Pancreas (tissue), 10 donors: ENCODE measurements around the gene MED17. TPM values are rescaled to one million over a fixed set of nuclear protein-coding genes. Genes with fewer than 3 reads are reported as not detected.

Experiments used
- ATAC-seq, 4 donors: fragments of 200-7000 bp; cut with Tn5 transposase; one replicate each; pipeline versions ENCODE4 v1.8.0 to v1.9.1; 2020; ENCODE audit warnings: mild to moderate bottlenecking in 4 of 4, moderate library complexity in 4 of 4
- DNase-seq, 6 donors: peaks; one replicate each; pipeline ENCODE4 v3.0.0-alpha.2; 2020
- FAIRE-seq: peaks from 2 replicates; lab custom pipeline; 2012; peaks lifted over from hg19 to GRCh38; lab: Jason Lieb, UNC
- H3K27ac ChIP-seq, 4 donors: fragments of 200-600 bp; sonication (generic); 1 replicate in 3 of 4; 2 replicates in 1 of 4; pipeline versions ENCODE4 v1.5.0 to v1.8.0; 2020
- H3K27me3 ChIP-seq, 4 donors: fragments of 200-600 bp; one replicate each; pipeline ENCODE4 v1.8.0; 2021
- H3K36me3 ChIP-seq, 3 donors: fragments of 200-600 bp; sonication (generic) in 1 of 3; one replicate each; pipeline versions ENCODE4 v1.5.0 to v1.8.0; 2020 to 2021
- H3K4me1 ChIP-seq, 3 donors: fragments of 200-600 bp; one replicate each; pipeline ENCODE4 v1.8.0; 2021
- H3K4me3 ChIP-seq, 4 donors: fragments of 200-600 bp; sonication (generic) in 2 of 4; one replicate each; pipeline versions ENCODE4 v1.5.0 to v1.8.0; 2020 to 2021
- H3K9me3 ChIP-seq, 4 donors: fragments of 200-600 bp; one replicate each; pipeline ENCODE4 v1.8.0; 2021
- CTCF ChIP-seq, 4 donors: fragments of 200-600 bp; sonication (generic) in 3 of 4; IDR thresholded peaks; one replicate each; pipeline versions ENCODE4 v1.5.0 to v1.8.0; 2021; ENCODE audit warnings: antibody characterized with exemption in 4 of 4
- WGBS, 2 donors: extraction: QIAGEN DNeasy Blood & Tissue Kit; methylation state at CpG; one replicate each; pipeline ENCODE4 v1.1.7; 2013; 5-methylcytosine and 5-hydroxymethylcytosine counted together
- intact Hi-C, 3 donors: fragments of 100-400 bp; cut with DNase I; formaldehyde crosslinking; loops; one replicate each; pipeline versions ENCODE4 v1.11.1 to v1.14.2; 2022
- polyA plus RNA-seq, 2 donors: library from polyadenylated mRNA; stranded (reverse); fragments of 200-250 nt; gene quantifications; one replicate each; pipeline ENCODE4 v1.2.3, GENCODE V29; 2013
- total RNA-seq, 6 donors: library from RNA; stranded (reverse); fragmentation: NEBNext Ultra II Directional in 4 of 6; extraction: Animal tissue kit (Norgen Biotek cat#: 25700) in 4 of 6; gene quantifications; one replicate each; pipeline versions ENCODE4 v1.2.1 to v1.2.4, GENCODE V29; 2021 to 2023
- donor health status: healthy with polysubstance abuse.
- donor health status: DM: no; HTN: no; CAD: no; lungs with moderate emphysema.
- donor health status: DM: no; HTN: no; CAD: no.
- donor health status: control.
- donor health status: control.
- donor health status: Bipolar disorder and iron deficiency.
- donor health status: DM: yes; HTN: yes; CAD: no.
- donor health status: DM: no; HTN: no; CAD: no.
- donor health status: DM: no; HTN: no; CAD: no.
- donor health status: DM: yes; HTN: yes; CAD: no.

Gene MED17
- total and polyA plus RNA-seq, 8 donors, result 6.6 to 17.8 (median 11.1) TPM

GRCh38 chr11:93737904-93738612, 46.0 kb upstream of the MED17 start:
- DNase-seq (no peak), ATAC-seq (no peak), FAIRE-seq (no peak)
- peak overlapping the region in 2 of 4 donors; percentile 69 to 81 for H3K4me3 ChIP-seq
- intact Hi-C loops, result no loop called here
- H3K4me1 ChIP-seq, result peaks cover 22 to 48% (median 39%) of the 10 kb centered on the region in 3 donors
- no peaks in the 10 kb centered on the region for H3K9me3 ChIP-seq
- peak overlapping the region in 1 of 4 donors; percentile 3 for H3K27ac ChIP-seq
- WGBS, 2 donors, result 55 to 64% methylated on average over 6 of the region's 6 CpGs
- peaks cover 5 to 49% (median 37%) of the 10 kb centered on the region in 3 donors for H3K36me3 ChIP-seq
- no peaks in the 10 kb centered on the region for H3K27me3 ChIP-seq
- no peak for TF ChIP-seq CTCF (IDR thresholded peaks at IDR 0.05)

- H3K9me3 ChIP-seq, result no peaks in the 10 kb centered on the region
- peak overlapping the region in 2 of 4 donors; percentile 69 to 81 for H3K4me3 ChIP-seq
- no peaks in the 10 kb centered on the region for H3K27me3 ChIP-seq
- ATAC-seq (no peak), DNase-seq (no peak), FAIRE-seq (no peak)
- WGBS, 2 donors, result 33 to 50% methylated on average over 6 of the region's 6 CpGs
- intact Hi-C loops, result no loop called here
- H3K36me3 ChIP-seq, result peaks cover 5 to 43% (median 33%) of the 10 kb centered on the region in 3 donors
- H3K4me1 ChIP-seq, result peaks cover 22 to 50% (median 42%) of the 10 kb centered on the region in 3 donors
- TF ChIP-seq CTCF (IDR thresholded peaks at IDR 0.05), result no peak
- H3K27ac ChIP-seq, result peak overlapping the region in 1 of 4 donors; percentile 3
These were observed 45.4 kb upstream of the MED17 start for GRCh38 chr11:93738647-93739081.

DNA sequence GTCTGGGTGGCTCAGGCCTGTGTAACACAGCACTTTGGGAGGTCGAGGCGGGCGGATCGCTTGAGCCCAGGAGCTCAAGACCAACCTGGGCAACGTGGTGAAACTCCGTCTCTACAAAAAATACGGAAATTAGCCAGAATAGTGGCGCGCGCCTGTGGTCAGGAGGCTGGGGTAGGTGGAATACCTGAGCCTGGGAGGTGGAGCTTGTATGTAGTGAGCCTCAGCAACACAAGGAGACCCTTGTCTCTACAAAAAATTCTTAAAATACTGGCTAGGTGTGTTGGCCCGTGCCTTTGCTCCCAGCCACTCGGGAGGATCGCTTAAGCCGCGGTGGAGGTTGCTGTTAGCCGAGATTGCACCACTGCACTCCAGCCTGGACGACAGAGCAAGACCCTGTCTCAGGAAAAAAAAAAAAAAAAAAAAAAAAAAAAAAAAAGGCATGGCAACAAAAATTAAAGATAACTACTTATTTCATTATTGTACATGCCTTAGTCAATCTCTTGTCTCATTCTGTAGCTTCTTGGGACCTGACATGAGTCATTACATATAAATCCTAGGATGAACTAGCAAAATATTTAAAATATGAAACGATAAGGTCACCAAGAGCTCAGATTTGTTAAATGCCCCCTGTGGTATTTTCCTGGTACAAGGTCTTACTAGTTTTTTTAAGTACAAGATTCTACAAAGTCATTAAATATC, 43.9 kb upstream of the MED17 start:
- no peaks in the 10 kb centered on the region for H3K9me3 ChIP-seq
- FAIRE-seq (no peak), DNase-seq (peak in 5 of 6 donors; percentile 25 to 61 (median 35)), ATAC-seq (peak in 3 of 4 donors; percentile 1 to 6 (median 4))
- WGBS, 2 donors, result 3% methylated on average over 18 of the region's 18 CpGs
- peak overlapping the region in 3 of 4 donors; percentile 4 to 85 (median 37) for H3K27ac ChIP-seq
- H3K4me3 ChIP-seq, result peak overlapping the region; percentile 62 to 81 (median 72)
- H3K27me3 ChIP-seq, result no peaks in the 10 kb centered on the region
- peaks cover 5 to 30% (median 21%) of the 10 kb centered on the region in 3 donors for H3K36me3 ChIP-seq
- peaks cover 25 to 51% (median 46%) of the 10 kb centered on the region in 3 donors for H3K4me1 ChIP-seq
- intact Hi-C loops, result no loop called here
- no peak for TF ChIP-seq CTCF (IDR thresholded peaks at IDR 0.05)

GRCh38 chr11:93740730-93741093, 43.4 kb upstream of the MED17 start:
- H3K9me3 ChIP-seq, result no peaks in the 10 kb centered on the region
- H3K27ac ChIP-seq, result peak overlapping the region; percentile 85 to 97 (median 96)
- DNase-seq, result peak; percentile 39 to 70 (median 54)
- 0% methylated on average over 20 of the region's 20 CpGs for WGBS, 2 donors
- peak; percentile 39 to 72 (median 61) for ATAC-seq
- H3K36me3 ChIP-seq, result peaks cover 2 to 24% (median 15%) of the 10 kb centered on the region in 3 donors
- no peak for FAIRE-seq
- intact Hi-C loops, result no loop called here
- no peaks in the 10 kb centered on the region for H3K27me3 ChIP-seq
- no peak for TF ChIP-seq CTCF (IDR thresholded peaks at IDR 0.05)
- H3K4me1 ChIP-seq, result peaks cover 29 to 52% (median 49%) of the 10 kb centered on the region in 3 donors
- peak overlapping the region; percentile 62 to 81 (median 72) for H3K4me3 ChIP-seq
